Loucy (cell line): ENCODE data around the gene NLRC3.

Source experiments
- EZH2phosphoT487 ChIP-seq: fragments of 200-600 bp; IDR thresholded peaks from 2 replicates; pipeline ENCODE4 v1.6.1; 2018; ENCODE audit warnings: antibody characterized with exemption, mild to moderate bottlenecking, moderate library complexity, borderline replicate concordance
- TF ChIP-seq, protein P1 (sequence below): fragments of 200-600 bp; sonication (generic); conservative IDR thresholded peaks from 2 replicates; pipeline ENCODE4 v1.5.1; 2014; ENCODE audit warnings: mild to moderate bottlenecking, antibody characterized with exemption, low read length

DNA sequence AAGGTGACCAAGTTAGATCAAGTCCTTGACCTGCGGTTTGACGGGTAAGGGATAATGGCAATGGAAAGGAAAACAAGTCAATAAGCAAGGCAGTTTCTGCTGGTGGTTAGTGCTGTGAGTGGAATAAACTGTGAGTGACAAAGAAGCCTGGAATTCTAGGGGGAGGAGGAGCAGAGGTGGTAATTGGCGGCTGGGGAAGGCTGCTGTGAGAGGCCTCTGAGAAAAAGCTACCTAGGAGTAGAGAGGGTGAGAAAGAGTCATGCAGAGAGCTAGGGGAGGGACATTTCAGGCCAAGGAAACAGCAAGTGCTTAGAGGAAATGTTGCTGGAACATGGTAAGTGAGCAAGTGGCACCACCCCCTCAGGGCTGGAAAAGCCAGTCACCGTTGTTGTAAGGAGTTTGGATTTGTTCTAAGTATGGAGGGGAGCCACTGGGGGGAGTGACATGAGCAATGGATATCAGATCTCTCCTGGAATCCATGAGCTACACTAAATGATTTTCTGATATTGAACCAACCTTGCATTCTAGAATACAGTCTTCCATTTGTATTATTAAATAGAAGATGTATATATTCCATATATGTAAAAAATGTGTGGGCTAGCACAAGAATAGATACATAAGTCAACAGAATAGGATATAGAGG, 6.7 kb downstream of the NLRC3 start:
- TF ChIP-seq, protein P1, sequence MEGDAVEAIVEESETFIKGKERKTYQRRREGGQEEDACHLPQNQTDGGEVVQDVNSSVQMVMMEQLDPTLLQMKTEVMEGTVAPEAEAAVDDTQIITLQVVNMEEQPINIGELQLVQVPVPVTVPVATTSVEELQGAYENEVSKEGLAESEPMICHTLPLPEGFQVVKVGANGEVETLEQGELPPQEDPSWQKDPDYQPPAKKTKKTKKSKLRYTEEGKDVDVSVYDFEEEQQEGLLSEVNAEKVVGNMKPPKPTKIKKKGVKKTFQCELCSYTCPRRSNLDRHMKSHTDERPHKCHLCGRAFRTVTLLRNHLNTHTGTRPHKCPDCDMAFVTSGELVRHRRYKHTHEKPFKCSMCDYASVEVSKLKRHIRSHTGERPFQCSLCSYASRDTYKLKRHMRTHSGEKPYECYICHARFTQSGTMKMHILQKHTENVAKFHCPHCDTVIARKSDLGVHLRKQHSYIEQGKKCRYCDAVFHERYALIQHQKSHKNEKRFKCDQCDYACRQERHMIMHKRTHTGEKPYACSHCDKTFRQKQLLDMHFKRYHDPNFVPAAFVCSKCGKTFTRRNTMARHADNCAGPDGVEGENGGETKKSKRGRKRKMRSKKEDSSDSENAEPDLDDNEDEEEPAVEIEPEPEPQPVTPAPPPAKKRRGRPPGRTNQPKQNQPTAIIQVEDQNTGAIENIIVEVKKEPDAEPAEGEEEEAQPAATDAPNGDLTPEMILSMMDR = no peak
- no peak for TF ChIP-seq EZH2phosphoT487
